ENCODE measurements around the gene BPTF. TPM values are rescaled to one million over a fixed set of nuclear protein-coding genes. Genes with fewer than 3 reads are reported as not detected.
A peak's percentile ranks its signal among the peaks of the same experiment; 100 is the strongest.
"Not testable (repeated sequence)": the region's sequence is repeated elsewhere in the genome, so short reads cannot be mapped to it uniquely, and the experiment has no call there.

Gene BPTF
- total and polyA plus RNA-seq, 9 donors: 54.5 to 83.2 (median 62.4) TPM

GRCh38 chr17:67998466-67998865, 173.2 kb downstream of the BPTF start:
- H3K27me3 ChIP-seq (ENCODE audit: control insufficient read depth, insufficient read depth, low read length): no peaks in the 10 kb centered on the region
- H3K27ac ChIP-seq (ENCODE audit: low read length): no peak overlapping the region
- WGBS (ENCODE audit: insufficient coverage): no CpG with 5 or more reads among the region's 2 CpGs
- peaks cover 17% of the 10 kb centered on the region for H3K4me1 ChIP-seq (ENCODE audit: control insufficient read depth, insufficient read depth, low read length)
- no peak for DNase-seq
- no peak overlapping the region for H3K4me3 ChIP-seq (ENCODE audit: low read length)
- H3K9me3 ChIP-seq (replicated peaks; ENCODE audit: control insufficient read depth, low read depth, low read length): no peaks in the 10 kb centered on the region
- H3K36me3 ChIP-seq (ENCODE audit: control insufficient read depth, insufficient read depth, low read length): no peaks in the 10 kb centered on the region

- Histone ChIP-seq H3K27me3 (ENCODE audit: control insufficient read depth, insufficient read depth, low read length) (no peaks in the 10 kb centered on the region), H3K4me1 (ENCODE audit: control insufficient read depth, insufficient read depth, low read length) (peaks cover 15% of the 10 kb centered on the region)
- WGBS (ENCODE audit: insufficient coverage): no CpG with 5 or more reads among the region's 3 CpGs
Measured at GRCh38 chr17:67999291-67999911, 174.1 kb downstream of the BPTF start.

GRCh38 chr17:68004201-68004600, 178.9 kb downstream of the BPTF start:
- WGBS (ENCODE audit: insufficient coverage): 100% methylated on average over 1 of the region's 3 CpGs
- peaks cover 3% of the 10 kb centered on the region for H3K4me1 ChIP-seq (ENCODE audit: control insufficient read depth, insufficient read depth, low read length)
- no peak for DNase-seq
- H3K27ac ChIP-seq (ENCODE audit: low read length): no peak overlapping the region
- H3K4me3 ChIP-seq (ENCODE audit: low read length): no peak overlapping the region
- H3K27me3 ChIP-seq (ENCODE audit: control insufficient read depth, insufficient read depth, low read length): no peaks in the 10 kb centered on the region
- no peaks in the 10 kb centered on the region for H3K36me3 ChIP-seq (ENCODE audit: control insufficient read depth, insufficient read depth, low read length)
- no peaks in the 10 kb centered on the region for H3K9me3 ChIP-seq (replicated peaks; ENCODE audit: control insufficient read depth, low read depth, low read length)

More at GRCh38 chr17:67999291-67999911, 174.1 kb downstream of the BPTF start:
- no peaks in the 10 kb centered on the region for H3K9me3 ChIP-seq (replicated peaks; ENCODE audit: control insufficient read depth, low read depth, low read length)
- H3K36me3 ChIP-seq (ENCODE audit: control insufficient read depth, insufficient read depth, low read length): no peaks in the 10 kb centered on the region
- H3K4me3 ChIP-seq (ENCODE audit: low read length): no peak overlapping the region
- no peak overlapping the region for H3K27ac ChIP-seq (ENCODE audit: low read length)
- no peak for DNase-seq

DNA sequence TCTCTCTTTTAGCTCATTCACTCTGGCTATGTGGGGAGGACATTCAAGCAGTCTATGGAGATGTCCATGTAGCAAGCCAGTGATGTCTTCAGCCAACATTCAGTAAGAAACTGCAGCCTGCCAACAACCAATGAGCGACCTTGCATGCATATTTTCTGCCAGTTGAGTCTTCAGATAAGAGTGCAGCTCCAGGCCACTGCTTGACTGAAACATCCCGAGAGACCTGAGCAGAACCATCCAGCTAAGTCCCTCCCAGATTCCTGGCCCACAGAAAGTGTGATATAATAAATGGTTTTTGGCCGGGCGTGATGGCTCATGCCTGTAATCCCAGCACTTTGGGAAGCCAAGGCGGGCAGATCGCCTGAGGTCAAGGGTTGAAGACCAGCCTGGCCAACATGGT, 181.5 kb downstream of the BPTF start:
- Histone ChIP-seq H3K27me3 (ENCODE audit: control insufficient read depth, insufficient read depth, low read length) (no peaks in the 10 kb centered on the region), H3K4me3 (ENCODE audit: low read length) (no peak overlapping the region), H3K27ac (ENCODE audit: low read length) (no peak overlapping the region), H3K9me3 (replicated peaks; ENCODE audit: control insufficient read depth, low read depth, low read length) (no peaks in the 10 kb centered on the region), H3K4me1 (ENCODE audit: control insufficient read depth, insufficient read depth, low read length) (peaks cover 3% of the 10 kb centered on the region), H3K36me3 (ENCODE audit: control insufficient read depth, insufficient read depth, low read length) (no peaks in the 10 kb centered on the region)
- WGBS (ENCODE audit: insufficient coverage): 73% methylated on average over 2 of the region's 6 CpGs
- peak; percentile 70 for DNase-seq

GRCh38 chr17:68011199-68011665, 185.9 kb downstream of the BPTF start:
- Histone ChIP-seq H3K4me3 (ENCODE audit: low read length) (no peak overlapping the region), H3K27ac (ENCODE audit: low read length) (no peak overlapping the region), H3K27me3 (ENCODE audit: control insufficient read depth, insufficient read depth, low read length) (no peaks in the 10 kb centered on the region), H3K36me3 (ENCODE audit: control insufficient read depth, insufficient read depth, low read length) (no peaks in the 10 kb centered on the region), H3K9me3 (replicated peaks; ENCODE audit: control insufficient read depth, low read depth, low read length) (no peaks in the 10 kb centered on the region), H3K4me1 (ENCODE audit: control insufficient read depth, insufficient read depth, low read length) (peaks cover 3% of the 10 kb centered on the region)
- WGBS (ENCODE audit: insufficient coverage): 68% methylated on average over 12 of the region's 20 CpGs
- peak; percentile 12 for DNase-seq

DNA sequence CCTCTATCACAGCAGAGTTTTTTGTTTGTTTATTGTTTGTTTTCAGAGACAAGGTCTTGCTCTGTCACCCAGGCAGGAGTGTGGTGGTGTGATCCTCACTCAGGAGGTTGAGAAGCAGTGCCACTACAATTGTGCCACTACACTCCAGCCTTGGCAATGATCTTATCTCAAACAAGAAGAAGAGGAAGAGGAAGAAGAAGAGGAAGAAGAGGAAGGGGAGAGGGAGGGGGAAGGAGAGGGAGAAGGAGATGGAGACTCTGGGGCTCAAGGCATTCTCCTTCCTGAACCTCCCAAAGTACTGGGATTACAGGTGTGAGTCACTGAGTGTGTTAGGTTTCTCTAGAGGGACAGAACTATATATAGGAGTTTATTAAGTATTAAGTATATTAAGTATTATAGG, 188.1 kb downstream of the BPTF start:
- Histone ChIP-seq H3K36me3 (ENCODE audit: control insufficient read depth, insufficient read depth, low read length) (no peaks in the 10 kb centered on the region), H3K27me3 (ENCODE audit: control insufficient read depth, insufficient read depth, low read length) (no peaks in the 10 kb centered on the region), H3K27ac (ENCODE audit: low read length) (no peak overlapping the region), H3K4me3 (ENCODE audit: low read length) (no peak overlapping the region), H3K9me3 (replicated peaks; ENCODE audit: control insufficient read depth, low read depth, low read length) (no peaks in the 10 kb centered on the region), H3K4me1 (ENCODE audit: control insufficient read depth, insufficient read depth, low read length) (no peaks in the 10 kb centered on the region)
- DNase-seq: no peak

DNA sequence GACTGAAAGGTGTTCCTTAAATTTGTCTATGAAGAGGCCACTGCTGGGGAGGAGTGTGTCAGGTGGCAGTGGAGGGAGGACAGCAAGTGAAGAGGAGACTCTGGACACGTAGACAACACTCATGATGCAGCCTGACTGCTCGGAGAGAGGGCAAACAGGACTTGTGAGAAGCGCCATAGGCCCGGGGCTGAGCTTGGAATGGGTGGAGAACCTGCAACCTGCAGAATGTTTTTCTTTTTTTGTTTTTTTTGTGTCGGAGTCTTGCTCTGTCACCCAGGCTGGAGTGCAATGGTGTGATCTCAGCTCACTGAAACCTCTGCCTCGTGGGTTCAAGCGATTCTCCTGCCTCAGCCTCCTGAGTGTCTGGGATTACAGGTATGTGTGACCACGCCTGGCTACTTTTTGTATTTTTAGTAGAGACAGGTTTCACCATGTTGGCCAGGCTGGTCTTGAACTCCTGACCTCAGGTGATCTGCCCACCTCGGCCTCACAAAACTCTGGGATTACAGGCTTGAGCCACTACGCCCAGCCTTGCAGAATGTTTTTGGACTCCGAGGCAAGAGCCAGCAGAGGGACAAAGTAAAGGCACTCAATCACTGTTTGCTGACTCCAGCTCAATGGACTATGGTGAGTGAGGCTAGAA, 189.9 kb downstream of the BPTF start:
- no peaks in the 10 kb centered on the region for H3K4me1 ChIP-seq (ENCODE audit: control insufficient read depth, insufficient read depth, low read length)

DNA sequence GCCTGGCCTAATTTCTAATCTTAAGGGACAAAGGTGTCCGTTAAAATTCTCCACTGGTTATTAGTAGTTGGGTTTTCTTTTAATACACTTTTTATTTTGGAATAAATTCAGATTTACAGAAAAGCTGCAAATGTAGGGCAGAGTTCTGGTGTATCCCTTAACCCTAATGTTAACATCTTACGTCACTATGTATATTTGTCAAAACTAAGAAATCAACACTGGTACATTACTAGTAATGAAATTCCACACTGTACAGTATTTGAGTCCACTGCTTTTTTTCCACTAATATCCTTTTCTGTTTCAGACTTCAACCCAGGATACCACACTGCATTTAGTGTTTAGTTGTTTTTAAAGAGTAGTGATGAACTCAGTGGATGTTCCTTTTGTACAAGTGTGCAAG, 191.5 kb downstream of the BPTF start:
- Histone ChIP-seq H3K36me3 (ENCODE audit: control insufficient read depth, insufficient read depth, low read length) (no peaks in the 10 kb centered on the region), H3K27me3 (ENCODE audit: control insufficient read depth, insufficient read depth, low read length) (no peaks in the 10 kb centered on the region), H3K4me1 (ENCODE audit: control insufficient read depth, insufficient read depth, low read length) (peaks cover 5% of the 10 kb centered on the region), H3K9me3 (replicated peaks; ENCODE audit: control insufficient read depth, low read depth, low read length) (no peaks in the 10 kb centered on the region), H3K4me3 (ENCODE audit: low read length) (no peak overlapping the region), H3K27ac (ENCODE audit: low read length) (no peak overlapping the region)
- no CpG with 5 or more reads among the region's 2 CpGs for WGBS (ENCODE audit: insufficient coverage)
- DNase-seq: no peak

More for the DNA sequence above, 189.9 kb downstream of the BPTF start:
- H3K27me3 ChIP-seq (ENCODE audit: control insufficient read depth, insufficient read depth, low read length): no peaks in the 10 kb centered on the region
- H3K27ac ChIP-seq (ENCODE audit: low read length): no peak overlapping the region
- H3K9me3 ChIP-seq (replicated peaks; ENCODE audit: control insufficient read depth, low read depth, low read length): no peaks in the 10 kb centered on the region
- WGBS (ENCODE audit: insufficient coverage): 83% methylated on average over 11 of the region's 11 CpGs
- DNase-seq: no peak
- no peaks in the 10 kb centered on the region for H3K36me3 ChIP-seq (ENCODE audit: control insufficient read depth, insufficient read depth, low read length)
- no peak overlapping the region for H3K4me3 ChIP-seq (ENCODE audit: low read length)

GRCh38 chr17:68018493-68018892, 193.2 kb downstream of the BPTF start:
- not testable (repeated sequence) for H3K9me3 ChIP-seq (replicated peaks; ENCODE audit: control insufficient read depth, low read depth, low read length); H3K4me3 ChIP-seq (ENCODE audit: low read length); H3K4me1 ChIP-seq (ENCODE audit: control insufficient read depth, insufficient read depth, low read length); H3K27ac ChIP-seq (ENCODE audit: low read length); DNase-seq; H3K27me3 ChIP-seq (ENCODE audit: control insufficient read depth, insufficient read depth, low read length); H3K36me3 ChIP-seq (ENCODE audit: control insufficient read depth, insufficient read depth, low read length)
- WGBS (ENCODE audit: insufficient coverage): 91% methylated on average over 20 of the region's 21 CpGs

GRCh38 chr17:68019336-68019674, 194.0 kb downstream of the BPTF start:
- Histone ChIP-seq H3K9me3 (replicated peaks; ENCODE audit: control insufficient read depth, low read depth, low read length) (no peaks in the 10 kb centered on the region), H3K4me1 (ENCODE audit: control insufficient read depth, insufficient read depth, low read length) (peaks cover 5% of the 10 kb centered on the region), H3K27me3 (ENCODE audit: control insufficient read depth, insufficient read depth, low read length) (no peaks in the 10 kb centered on the region), H3K4me3 (ENCODE audit: low read length) (peak overlapping the region; percentile 59), H3K36me3 (ENCODE audit: control insufficient read depth, insufficient read depth, low read length) (no peaks in the 10 kb centered on the region), H3K27ac (ENCODE audit: low read length) (peak overlapping the region; percentile 44)
- DNase-seq: peak; percentile 19
- WGBS (ENCODE audit: insufficient coverage): no CpG with 5 or more reads among the region's 9 CpGs
